Measurements from ENCODE around the gene GNAS. TPM values are rescaled to one million over a fixed set of nuclear protein-coding genes. Genes with fewer than 3 reads are reported as not detected.
"Not testable (repeated sequence)": the region's sequence is repeated elsewhere in the genome, so short reads cannot be mapped to it uniquely, and the experiment has no call there.

The GNAS gene
- total RNA-seq, 1 donor from 2014 or later, result 375 TPM

DNA sequence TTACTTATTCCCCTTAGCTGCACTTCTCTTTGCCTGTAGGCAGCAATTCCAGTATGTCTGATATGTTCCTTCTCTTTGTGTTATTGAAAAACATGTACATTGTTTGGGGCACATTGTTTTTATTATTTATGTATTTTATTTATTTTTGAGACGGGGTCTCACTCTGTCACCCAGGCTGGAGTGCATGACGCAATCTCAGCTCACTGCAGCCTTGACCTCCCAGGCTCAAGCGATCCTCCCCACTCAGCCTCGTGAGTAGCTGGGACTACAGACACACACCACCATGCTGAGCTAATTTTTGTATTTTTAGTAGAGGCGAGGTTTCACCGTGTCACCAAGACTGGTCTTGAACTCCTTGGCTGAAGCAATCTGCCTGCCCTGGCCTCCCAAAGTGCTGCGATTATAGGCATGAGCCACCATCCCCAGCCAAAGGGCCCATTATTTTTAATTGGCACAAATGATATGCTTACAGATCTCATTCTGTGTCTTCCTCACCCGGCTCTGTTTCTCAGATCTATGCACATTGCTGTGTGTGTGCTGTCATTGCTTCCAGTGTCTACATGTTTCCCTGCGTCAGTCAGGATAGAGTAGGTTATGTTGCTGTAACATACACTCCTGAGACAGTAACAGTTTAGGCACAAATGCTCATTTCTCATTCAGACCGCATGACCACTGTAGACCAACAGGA, 74.4 kb downstream of the GNAS start:
- DNase-seq (ENCODE audit: low read depth in 2 of 2), result no peak

DNA sequence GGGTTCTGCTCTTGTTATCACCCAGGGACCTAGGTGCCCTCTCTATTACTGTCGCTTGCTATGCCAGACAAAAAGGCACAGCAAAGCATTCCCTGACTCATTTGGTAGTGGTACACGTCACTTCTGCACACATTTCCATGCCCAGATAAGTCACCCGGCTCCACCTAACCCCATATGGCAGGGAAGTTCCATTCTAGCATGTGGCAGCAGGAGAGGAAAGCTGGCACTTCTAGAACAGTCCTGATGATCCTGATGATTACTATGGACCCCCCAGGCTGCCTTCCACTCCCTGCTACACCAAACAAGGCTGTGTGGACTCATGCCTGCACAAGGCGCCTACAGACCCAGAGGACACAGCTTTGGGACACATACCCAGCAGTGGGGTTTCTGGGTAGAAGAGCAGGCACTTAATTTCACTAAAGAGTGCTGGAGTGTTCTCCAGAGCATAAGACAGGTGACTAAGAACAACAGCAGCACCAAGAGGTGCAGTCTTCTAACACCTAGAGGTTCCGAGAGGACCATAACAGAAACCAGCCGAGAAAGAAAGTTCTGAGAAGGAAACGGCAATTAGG, 75.1 kb downstream of the GNAS start:
- DNase-seq (ENCODE audit: low read depth in 2 of 2), result no peak

GRCh38 chr20:58930496-58930895, 78.0 kb downstream of the GNAS start:
- no peak for DNase-seq (ENCODE audit: low read depth in 2 of 2)

GRCh38 chr20:58932170-58932569, 79.7 kb downstream of the GNAS start:
- no peak for DNase-seq (ENCODE audit: low read depth in 2 of 2)

GRCh38 chr20:58938078-58938477, 85.6 kb downstream of the GNAS start:
- no peak for DNase-seq (ENCODE audit: low read depth in 2 of 2)

- no peak for DNase-seq (ENCODE audit: low read depth in 2 of 2)
Observed at GRCh38 chr20:58938541-58938940, 86.0 kb downstream of the GNAS start.

DNA sequence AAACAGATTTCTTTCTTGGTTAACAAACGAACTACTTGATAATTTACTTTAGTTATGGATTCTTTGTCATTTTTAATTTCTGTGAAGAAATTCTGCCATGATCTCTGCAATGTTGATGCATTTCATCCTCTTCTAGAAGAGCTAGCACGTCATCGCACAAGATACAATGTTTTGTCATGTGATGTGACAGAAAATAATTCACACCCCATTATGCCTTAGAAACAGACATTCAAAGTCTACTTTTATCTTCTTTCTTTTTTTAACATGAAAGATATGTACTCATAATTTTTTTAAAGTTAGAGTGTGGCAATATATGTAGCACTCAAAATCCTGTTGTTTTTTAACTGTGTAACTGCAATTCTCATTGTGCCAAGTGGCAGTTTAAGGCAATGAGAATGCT, 89.0 kb downstream of the GNAS start:
- DNase-seq (ENCODE audit: low read depth in 2 of 2), result no peak

GRCh38 chr20:58942549-58942948, 90.0 kb downstream of the GNAS start:
- DNase-seq (ENCODE audit: low read depth in 2 of 2), result no peak

DNA sequence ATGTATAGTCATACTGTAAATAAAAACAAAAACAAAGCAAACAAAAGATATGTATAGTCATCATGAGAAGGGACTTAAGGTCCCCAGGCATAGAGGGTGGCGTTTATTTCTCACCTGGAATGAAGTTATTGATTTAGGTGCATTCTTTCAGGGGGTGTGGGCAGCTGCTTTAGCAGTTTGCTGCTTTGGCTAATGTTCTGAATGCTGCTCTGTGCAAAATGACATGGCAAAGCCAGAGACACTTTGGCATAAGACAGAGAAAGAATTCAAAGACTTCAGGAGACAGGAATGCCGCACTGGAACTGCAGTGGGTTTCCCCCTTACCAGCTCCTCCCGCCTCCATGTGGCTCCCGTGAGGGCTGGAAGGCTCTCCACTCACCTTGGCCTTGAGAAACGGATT, 92.1 kb downstream of the GNAS start:
- no peak for DNase-seq (ENCODE audit: low read depth in 2 of 2)

DNA sequence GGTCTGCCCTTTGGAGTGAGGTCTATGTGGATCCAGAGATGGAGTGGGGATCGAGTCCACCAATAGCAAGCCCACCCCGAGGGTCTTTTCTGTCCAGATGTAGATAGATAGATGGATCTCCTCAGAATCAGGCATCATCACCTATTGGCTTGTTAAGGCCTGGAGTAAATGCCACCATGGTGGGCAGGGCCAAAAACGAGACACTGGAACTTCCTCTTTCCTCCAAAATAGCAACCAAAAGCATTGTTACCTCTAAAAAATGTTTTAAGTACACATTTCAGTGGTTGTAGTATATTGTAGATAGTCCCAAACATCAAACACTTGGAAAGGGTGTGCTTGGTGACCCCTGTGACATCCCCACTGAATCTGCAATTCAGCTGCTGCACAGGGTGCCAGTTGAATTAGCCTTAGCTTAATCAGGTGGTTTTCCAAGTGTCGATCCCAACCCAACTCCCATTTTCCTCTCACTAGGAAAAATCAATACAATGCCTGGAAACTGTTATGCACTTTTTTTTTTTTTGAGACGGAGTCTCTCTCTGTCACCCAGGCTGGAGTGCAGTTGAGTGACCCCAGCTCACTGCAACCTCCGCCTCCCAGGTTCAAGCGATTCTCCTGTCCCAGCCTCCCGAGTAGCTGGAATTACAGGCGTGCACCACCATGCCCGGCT, 93.6 kb downstream of the GNAS start:
- no peak for DNase-seq (ENCODE audit: low read depth in 2 of 2)

- not testable (repeated sequence) for DNase-seq (ENCODE audit: low read depth in 2 of 2)
Observed at GRCh38 chr20:58947797-58948388, 95.4 kb downstream of the GNAS start.

DNA sequence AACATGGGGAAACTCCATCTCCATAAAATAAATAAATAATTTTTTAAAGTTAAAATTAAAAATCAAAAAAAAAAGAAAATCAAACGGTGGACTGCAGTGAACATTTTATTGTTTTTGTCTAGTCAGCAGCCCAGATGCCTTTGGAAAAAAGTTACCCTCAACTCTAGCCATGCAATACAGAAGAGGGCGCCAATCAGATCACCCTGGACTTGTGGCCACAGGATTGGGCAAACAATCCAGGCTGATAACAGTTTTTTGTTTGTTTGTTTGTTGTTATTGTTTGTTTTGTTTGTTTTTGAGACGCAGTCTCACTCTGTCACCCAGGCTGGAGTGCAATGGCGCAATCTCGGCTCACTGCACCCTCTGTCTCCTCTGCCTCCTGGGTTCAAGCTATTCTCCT, 98.1 kb downstream of the GNAS start:
- DNase-seq (ENCODE audit: low read depth in 2 of 2), result no peak

DNA sequence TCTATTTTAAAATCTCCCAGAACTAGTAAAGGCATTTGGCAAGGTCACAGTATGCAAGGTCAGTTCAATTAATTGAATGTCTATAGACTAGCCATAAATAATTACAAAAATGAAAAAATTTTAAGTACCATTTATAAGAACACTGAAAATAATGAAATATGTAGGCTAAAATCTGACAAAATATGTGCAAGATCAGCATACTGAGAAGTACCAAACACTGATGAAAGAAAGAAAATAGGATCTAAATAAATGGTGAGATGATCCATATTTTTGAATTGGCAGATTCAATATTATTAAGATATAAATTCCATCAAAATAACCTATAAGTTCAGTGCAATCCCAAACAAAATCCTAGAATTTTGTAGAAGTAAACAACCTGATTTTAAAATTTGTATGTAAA, 100.5 kb downstream of the GNAS start:
- no peak for DNase-seq (ENCODE audit: low read depth in 2 of 2)

- DNase-seq (ENCODE audit: low read depth in 2 of 2), result no peak
Observed at GRCh38 chr20:58956078-58956477, 103.6 kb downstream of the GNAS start.

DNA sequence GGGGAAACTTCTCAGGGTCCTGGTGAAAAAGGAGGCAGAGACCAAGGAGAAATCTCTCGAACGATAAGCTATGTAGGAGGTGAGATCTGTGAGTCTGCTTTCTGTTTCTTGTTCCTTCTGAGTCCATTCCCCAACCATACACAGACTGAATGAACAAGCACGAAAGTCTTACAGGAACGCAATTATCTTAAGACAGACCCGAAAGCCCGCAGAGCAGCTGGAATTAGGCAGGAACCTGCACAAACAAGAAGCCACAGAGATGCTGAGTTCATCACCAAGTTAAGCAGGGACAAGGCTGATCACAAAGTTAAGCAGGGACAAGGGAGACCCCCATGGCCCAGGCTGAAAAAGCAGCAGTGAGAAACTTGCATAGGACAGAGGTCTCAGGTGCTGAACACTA, 107.1 kb downstream of the GNAS start:
- DNase-seq (ENCODE audit: low read depth in 2 of 2), result no peak

Other genes starting within 250 kb of the GNAS start
- gene STX16, start 201.4 kb upstream of the GNAS start, total RNA-seq, result 17.2 and 22.8 TPM in 2 replicates
- 17.9 and 19.2 TPM in 2 replicates for gene NPEPL1, start 159.9 kb upstream of the GNAS start, total RNA-seq
- 0.22 TPM in 1 of 2 replicates, not detected in the other for gene GNAS-AS1, start 1.8 kb upstream of the GNAS start, total RNA-seq
- gene NELFCD, start 128.5 kb downstream of the GNAS start, total RNA-seq, result 43.8 and 51.0 TPM in 2 replicates
- gene CTSZ, start 154.5 kb downstream of the GNAS start, total RNA-seq, result 203 and 287 TPM in 2 replicates
- not detected in 2 replicates for gene TUBB1, start 166.7 kb downstream of the GNAS start, total RNA-seq
- 41.6 and 80.0 TPM in 2 replicates for gene ATP5F1E, start 179.6 kb downstream of the GNAS start, total RNA-seq
- gene PRELID3B, start 190.1 kb downstream of the GNAS start, total RNA-seq, result 71.5 and 86.5 TPM in 2 replicates

All from lung microvascular endothelial cell (primary cell).